ENCODE data around the gene DYRK3. TPM values are rescaled to one million over a fixed set of nuclear protein-coding genes. Genes with fewer than 3 reads are reported as not detected.
A peak's percentile ranks its signal among the peaks of the same experiment; 100 is the strongest.

The DYRK3 gene
- total and polyA plus RNA-seq, 9 of the 15 experiments (the other 6 are each of a cell fraction or from before 2014, with no cell fraction given): 4.5 to 33.7 (median 25.7) TPM

GRCh38 chr1:206635080-206635977 is at the start of gene DYRK3 (continued):
- peak; percentile 67 for TF ChIP-seq SOX6 (IDR thresholded peaks at IDR 0.05)
- TF ChIP-seq BHLHE40 (IDR thresholded peaks at IDR 0.05; ENCODE audit: low read length): peak; percentile 72
- TF ChIP-seq HDAC1 (IDR thresholded peaks at IDR 0.05): peak in 1 of 2 experiments; percentile 99; a peak in 2 of 4 replicates
- peak; percentile 88 for TF ChIP-seq TAF1 (IDR thresholded peaks at IDR 0.05; ENCODE audit: control insufficient read depth, extremely low read depth, insufficient read depth, low read length, severe bottlenecking)
- TF ChIP-seq POLR3A (IDR thresholded peaks at IDR 0.05; ENCODE audit: borderline replicate concordance, extremely low read depth, insufficient read depth, insufficient read length): no peak
- TF ChIP-seq USF2 (CRISPR knock-in tag; IDR thresholded peaks at IDR 0.05): peak; percentile 60; the same call in 1 of the 2 replicates
- no peak for TF ChIP-seq THRB (CRISPR knock-in tag; conservative IDR thresholded peaks at IDR 0.05)
- 0 out of 2 replicates have a peak, but pooled peaks have one; percentile 47 for TF ChIP-seq E2F4 (CRISPR knock-in tag; IDR thresholded peaks at IDR 0.05; ENCODE audit: low read depth)
- TF ChIP-seq ZNF512 (tag; IDR thresholded peaks at IDR 0.05): 0 out of 2 replicates have a peak, but pooled peaks have one; percentile 9
- TF ChIP-seq HOMEZ (CRISPR knock-in tag; IDR thresholded peaks at IDR 0.05): no peak
- no peak for TF ChIP-seq NFE2L1 (tag; IDR thresholded peaks at IDR 0.05; ENCODE audit: borderline replicate concordance, low read depth)
- TF ChIP-seq NCOA4 (IDR thresholded peaks at IDR 0.05; ENCODE audit: partially characterized antibody): no peak
- no peak for TF ChIP-seq MIER1 (IDR thresholded peaks at IDR 0.05; ENCODE audit: low read depth)
- no peak for TF ChIP-seq DLX4 (CRISPR knock-in tag; IDR thresholded peaks at IDR 0.05)
- TF ChIP-seq ZNF785 (CRISPR knock-in tag; IDR thresholded peaks at IDR 0.05): no peak
- peak; percentile 97 for TF ChIP-seq GMEB1 (CRISPR knock-in tag; IDR thresholded peaks at IDR 0.05)
- TF ChIP-seq ZNF507 (tag; conservative IDR thresholded peaks at IDR 0.05): no peak
